ENCODE results near the gene IL22. TPM values are rescaled to one million over a fixed set of nuclear protein-coding genes. Genes with fewer than 3 reads are reported as not detected.

IL22 gene
- polyA plus RNA-seq, 1 donor (not counting 4 experiments of a cell fraction or from before 2014, with no cell fraction given), result not detected

DNA sequence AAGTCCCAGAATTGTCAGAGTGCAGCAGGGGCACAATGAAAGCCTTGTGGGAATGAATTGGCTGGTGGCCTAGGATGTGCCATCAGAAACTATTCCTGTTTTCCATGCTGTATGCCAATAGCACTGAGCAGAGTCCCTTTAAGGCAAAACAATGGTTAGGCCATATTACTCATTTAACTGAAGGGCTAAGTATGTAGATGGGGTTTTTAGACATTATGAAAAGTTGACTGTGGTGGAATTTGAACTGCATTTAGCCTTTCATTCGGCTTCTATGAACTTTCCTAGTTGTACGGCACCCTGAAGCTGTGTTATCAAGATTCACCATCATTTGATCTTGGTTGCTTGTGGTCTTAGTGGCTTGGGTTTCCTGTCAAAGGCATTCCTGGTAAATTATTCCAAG, 52.5 kb downstream of the IL22 start:
- Histone ChIP-seq H3K4me2 (ENCODE audit: control insufficient read depth, extremely low read depth, insufficient read depth, low read depth, low read length) (no peak overlapping the region), H4K20me1 (ENCODE audit: control insufficient read depth, extremely low read depth, insufficient read depth, low read length) (no peaks in the 10 kb centered on the region), H3K27ac (ENCODE audit: control insufficient read depth, insufficient read depth, low read length) (no peak overlapping the region), H3K9ac (ENCODE audit: control insufficient read depth, extremely low read depth, insufficient read depth, low read length) (no peak overlapping the region), H3K4me1 (ENCODE audit: control insufficient read depth, extremely low read depth, insufficient read depth, low read length) (no peaks in the 10 kb centered on the region), H2AFZ (ENCODE audit: control insufficient read depth, low read length) (no peak overlapping the region), H3K4me3 (ENCODE audit: control insufficient read depth in 2 of 3, extremely low read depth in 1 of 3, insufficient read depth in 2 of 3, low read depth in 1 of 3, low read length in 3 of 3) (no peak overlapping the region), H3K9me3 (ENCODE audit: control insufficient read depth, low read depth, low read length) (no peaks in the 10 kb centered on the region), H3K27me3 (ENCODE audit: control insufficient read depth, extremely low read depth, insufficient read depth, low read length) (peaks cover 24% of the 10 kb centered on the region), H3K9me1 (ENCODE audit: control insufficient read depth, extremely low read depth, insufficient read depth, low read length) (no peaks in the 10 kb centered on the region), H3K79me2 (ENCODE audit: control insufficient read depth, insufficient read depth, low read length) (no peaks in the 10 kb centered on the region), H3K36me3 (ENCODE audit: control insufficient read depth in 2 of 2, extremely low read depth in 1 of 2, insufficient read depth in 2 of 2, low read length in 2 of 2) (no peaks in the 10 kb centered on the region)
- FAIRE-seq (no peak), DNase-seq (ENCODE audit: low read depth, low spot score) (no peak)
- TF ChIP-seq EZH2 (IDR thresholded peaks at IDR 0.05; ENCODE audit: low read length) (no peak), CTCF (optimal IDR thresholded peaks at IDR 0.05 in 1 of 3, IDR thresholded peaks at IDR 0.05 in 1 of 3, conservative IDR thresholded peaks at IDR 0.05 in 1 of 3; ENCODE audit: extremely low read depth in 1 of 3, insufficient read depth in 2 of 3, low read length in 3 of 3) (no peak)
- dilution Hi-C loops (cut with MboI; ENCODE audit: extremely low pct_ligation_motif_present, low sequenced_read_pairs), result loop anchor here (25.0 kb wide), 1 partner anchor 111 kb away; no protein-coding TSS in a partner anchor

GRCh38 chr12:68199127-68199526, 54.3 kb downstream of the IL22 start:
- TF ChIP-seq EZH2 (IDR thresholded peaks at IDR 0.05; ENCODE audit: low read length) (no peak), CTCF (optimal IDR thresholded peaks at IDR 0.05 in 1 of 3, IDR thresholded peaks at IDR 0.05 in 1 of 3, conservative IDR thresholded peaks at IDR 0.05 in 1 of 3; ENCODE audit: extremely low read depth in 1 of 3, insufficient read depth in 2 of 3, low read length in 3 of 3) (no peak)
- Histone ChIP-seq H4K20me1 (ENCODE audit: control insufficient read depth, extremely low read depth, insufficient read depth, low read length) (no peaks in the 10 kb centered on the region), H2AFZ (ENCODE audit: control insufficient read depth, low read length) (no peak overlapping the region), H3K9me3 (ENCODE audit: control insufficient read depth, low read depth, low read length) (no peaks in the 10 kb centered on the region), H3K9me1 (ENCODE audit: control insufficient read depth, extremely low read depth, insufficient read depth, low read length) (no peaks in the 10 kb centered on the region), H3K9ac (ENCODE audit: control insufficient read depth, extremely low read depth, insufficient read depth, low read length) (no peak overlapping the region), H3K4me2 (ENCODE audit: control insufficient read depth, extremely low read depth, insufficient read depth, low read depth, low read length) (no peak overlapping the region), H3K4me3 (ENCODE audit: control insufficient read depth in 2 of 3, extremely low read depth in 1 of 3, insufficient read depth in 2 of 3, low read depth in 1 of 3, low read length in 3 of 3) (no peak overlapping the region), H3K79me2 (ENCODE audit: control insufficient read depth, insufficient read depth, low read length) (no peaks in the 10 kb centered on the region), H3K27ac (ENCODE audit: control insufficient read depth, insufficient read depth, low read length) (no peak overlapping the region), H3K27me3 (ENCODE audit: control insufficient read depth, extremely low read depth, insufficient read depth, low read length) (peaks cover 18% of the 10 kb centered on the region), H3K4me1 (ENCODE audit: control insufficient read depth, extremely low read depth, insufficient read depth, low read length) (no peaks in the 10 kb centered on the region), H3K36me3 (ENCODE audit: control insufficient read depth in 2 of 2, extremely low read depth in 1 of 2, insufficient read depth in 2 of 2, low read length in 2 of 2) (no peaks in the 10 kb centered on the region)
- dilution Hi-C loops (cut with MboI; ENCODE audit: extremely low pct_ligation_motif_present, low sequenced_read_pairs), result no loop called here
- FAIRE-seq (no peak), DNase-seq (ENCODE audit: low read depth, low spot score) (no peak)

All from keratinocyte (primary cell).